ENCODE measurements around the gene ARL14EP.

GRCh38 chr11:30281476-30282288 lies 41.2 kb upstream of the ARL14EP start:
- TF ChIP-seq CTCF (IDR thresholded peaks at IDR 0.05; ENCODE audit: low read length) (no peak), EZH2 (IDR thresholded peaks at IDR 0.05; ENCODE audit: borderline replicate concordance, low read length) (no peak)

Data from OCI-LY1 (cell line).